ENCODE data around the gene C19orf33. TPM values are rescaled to one million over a fixed set of nuclear protein-coding genes. Genes with fewer than 3 reads are reported as not detected.
"Not testable (repeated sequence)": the region's sequence is repeated elsewhere in the genome, so short reads cannot be mapped to it uniquely, and the experiment has no call there.

Gene C19orf33
- not detected for total RNA-seq

GRCh38 chr19:38303517-38304351 is at the start of gene C19orf33:
C19orf33 (plus strand) TSS chr19:38304251; CDS start chr19:38304262, 11 bp downstream.
- ChIA-PET CTCF (interaction anchor here (0.5 kb wide), 1 partner anchor 11 kb away, joined by 3 read pairs; no protein-coding TSS in a partner anchor), POLR2A (interaction anchor here (0.6 kb wide), 1 partner anchor 64 kb away, joined by 4 read pairs; no protein-coding TSS in a partner anchor)

- CTCF ChIA-PET: interaction anchor here (0.9 to 2.8 kb wide), 3 partner anchors 12 to 113 kb away, joined by 3 to 11 read pairs (median 3); no protein-coding TSS in a partner anchor
- POLR2A ChIA-PET: no interaction called here
These were observed 48.6 kb upstream of the C19orf33 start for GRCh38 chr19:38255383-38256014.

GRCh38 chr19:38261942-38262341 is 42.1 kb upstream of the C19orf33 start:
- POLR2A ChIA-PET: interaction anchor here (0.6 kb wide), 1 partner anchor 114 kb away, joined by 3 read pairs; no protein-coding TSS in a partner anchor
- CTCF ChIA-PET: not testable (repeated sequence)

GRCh38 chr19:38262585-38263268 is 41.3 kb upstream of the C19orf33 start:
- POLR2A ChIA-PET: interaction anchor here (0.6 to 0.7 kb wide), 3 partner anchors 53 to 114 kb away, joined by 3 to 8 read pairs (median 3); partner anchors contain the start of gene CATSPERG

GRCh38 chr19:38263689-38264485 is 40.2 kb upstream of the C19orf33 start:
- ChIA-PET CTCF (interaction anchor here (1.0 to 1.4 kb wide), 3 partner anchors 17 to 72 kb away, joined by 3 to 5 read pairs (median 5); partner anchors contain the start of gene CATSPERG), POLR2A (interaction anchor here (0.6 to 0.7 kb wide), 2 partner anchors 72 to 1158 kb away, joined by 3 to 4 read pairs; partner anchors contain the start of gene CATSPERG)

More at GRCh38 chr19:38262585-38263268, 41.3 kb upstream of the C19orf33 start:
- CTCF ChIA-PET: interaction anchor here (1.4 kb wide), 2 partner anchors 19 to 73 kb away, joined by 3 to 5 read pairs; partner anchors contain the start of gene CATSPERG

- ChIA-PET CTCF (interaction anchor here (1.0 to 1.9 kb wide), 3 partner anchors 18 to 362 kb away, joined by 3 to 7 read pairs (median 5); no protein-coding TSS in a partner anchor), POLR2A (no interaction called here)
These were observed 39.4 kb upstream of the C19orf33 start, which contains the start of gene SPINT2 for GRCh38 chr19:38264486-38265212. SPINT2 (plus strand) TSS chr19:38264573; CDS start chr19:38264893, 320 bp downstream.

- CTCF ChIA-PET: interaction anchor here (0.6 to 1.9 kb wide), 2 partner anchors 83 to 363 kb away, joined by 3 to 7 read pairs; no protein-coding TSS in a partner anchor
- POLR2A ChIA-PET: interaction anchor here (0.6 to 0.7 kb wide), 2 partner anchors 207 to 358 kb away, joined by 3 to 16 read pairs; partner anchors contain the start of gene SIPA1L3
These were observed 38.7 kb upstream of the C19orf33 start for GRCh38 chr19:38265213-38265861.

GRCh38 chr19:38265921-38266429 is 38.1 kb upstream of the C19orf33 start:
- CTCF ChIA-PET: interaction anchor here (0.6 to 1.9 kb wide), 2 partner anchors 84 to 363 kb away, joined by 3 to 7 read pairs; no protein-coding TSS in a partner anchor

GRCh38 chr19:38266981-38267597 is 37.0 kb upstream of the C19orf33 start:
- POLR2A ChIA-PET: no interaction called here
- CTCF ChIA-PET: interaction anchor here (1.5 kb wide), 1 partner anchor 23 kb away, joined by 5 read pairs; no protein-coding TSS in a partner anchor

More at GRCh38 chr19:38265921-38266429, 38.1 kb upstream of the C19orf33 start:
- POLR2A ChIA-PET: interaction anchor here (0.7 kb wide), 1 partner anchor 359 kb away, joined by 3 read pairs; the partner anchor contains the start of gene SIPA1L3

- ChIA-PET POLR2A (no interaction called here), CTCF (interaction anchor here (0.5 to 1.5 kb wide), 2 partner anchors 24 to 119 kb away, joined by 3 to 5 read pairs; no protein-coding TSS in a partner anchor)
These were observed 36.1 kb upstream of the C19orf33 start for GRCh38 chr19:38267761-38268483.

GRCh38 chr19:38268539-38268938 is 35.5 kb upstream of the C19orf33 start:
- POLR2A ChIA-PET: no interaction called here
- CTCF ChIA-PET: interaction anchor here (0.5 kb wide), 1 partner anchor 120 kb away, joined by 3 read pairs; no protein-coding TSS in a partner anchor

- ChIA-PET POLR2A (no interaction called here), CTCF (no interaction called here)
These were observed 33.4 kb upstream of the C19orf33 start for GRCh38 chr19:38270587-38271167.

- ChIA-PET POLR2A (no interaction called here), CTCF (no interaction called here)
These were observed 30.6 kb upstream of the C19orf33 start for GRCh38 chr19:38273499-38273898.

GRCh38 chr19:38274739-38275138 is 29.3 kb upstream of the C19orf33 start:
- CTCF ChIA-PET: no interaction called here
- POLR2A ChIA-PET: no interaction called here

- POLR2A ChIA-PET: no interaction called here
- CTCF ChIA-PET: no interaction called here
These were observed 27.0 kb upstream of the C19orf33 start for GRCh38 chr19:38276942-38277517.

Measured in activated CD8-positive, alpha-beta memory T cell treated with anti-CD3 and anti-CD28 coated beads for 36 hours (primary cell).